ENCODE results near the gene CDCA3.
"Not testable (repeated sequence)": the region's sequence is repeated elsewhere in the genome, so short reads cannot be mapped to it uniquely, and the experiment has no call there.

CDCA3 gene

DNA sequence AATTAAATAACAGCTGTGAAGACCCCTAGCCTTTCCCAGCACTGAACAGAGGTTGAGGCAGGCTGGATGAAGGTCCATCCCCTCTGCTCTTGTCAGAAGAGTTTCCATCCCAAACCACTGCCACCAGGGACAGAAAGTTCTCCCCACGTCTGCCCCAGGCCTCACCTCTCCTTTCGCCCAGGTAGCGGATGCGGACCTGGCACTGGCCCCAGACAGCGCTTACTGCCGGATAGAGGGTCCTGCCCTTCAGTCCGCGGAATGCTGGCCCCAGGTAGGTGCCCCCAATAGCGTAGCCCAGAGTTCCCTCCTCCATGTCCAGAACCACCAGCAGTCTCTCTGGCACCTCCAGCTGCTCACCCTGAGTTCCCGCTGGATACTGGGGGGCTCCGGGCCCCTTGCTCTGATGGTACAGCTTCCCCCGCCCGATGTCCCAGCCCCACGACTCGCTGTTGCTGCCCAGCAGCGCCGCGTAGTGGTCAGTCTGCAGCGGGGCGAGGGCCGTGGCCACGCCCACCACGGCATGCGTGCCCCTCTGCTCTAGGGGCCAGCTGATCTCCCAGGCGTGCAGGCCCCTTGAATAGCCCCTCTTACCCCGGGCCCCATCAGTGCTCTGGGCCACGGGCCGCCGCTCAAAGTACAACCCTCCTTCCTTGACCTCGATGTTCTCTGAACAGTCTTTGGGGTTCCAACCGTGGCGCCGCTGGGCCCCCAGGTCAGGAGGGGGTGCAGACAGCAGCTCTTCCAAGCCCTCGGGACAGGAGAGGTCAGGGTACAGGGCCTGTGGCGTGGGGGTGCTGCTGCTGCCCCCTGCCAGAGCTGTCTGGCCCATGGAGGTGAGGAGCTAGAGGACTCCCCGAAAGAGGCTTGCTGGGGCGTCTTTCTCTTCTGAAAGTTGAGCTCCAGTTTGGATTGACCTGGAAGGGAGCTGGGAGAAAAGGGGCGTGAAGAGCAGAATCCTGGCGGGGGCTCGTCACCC is 21.3 kb upstream of the CDCA3 start:
- peak; percentile 61 for DNase-seq

DNA sequence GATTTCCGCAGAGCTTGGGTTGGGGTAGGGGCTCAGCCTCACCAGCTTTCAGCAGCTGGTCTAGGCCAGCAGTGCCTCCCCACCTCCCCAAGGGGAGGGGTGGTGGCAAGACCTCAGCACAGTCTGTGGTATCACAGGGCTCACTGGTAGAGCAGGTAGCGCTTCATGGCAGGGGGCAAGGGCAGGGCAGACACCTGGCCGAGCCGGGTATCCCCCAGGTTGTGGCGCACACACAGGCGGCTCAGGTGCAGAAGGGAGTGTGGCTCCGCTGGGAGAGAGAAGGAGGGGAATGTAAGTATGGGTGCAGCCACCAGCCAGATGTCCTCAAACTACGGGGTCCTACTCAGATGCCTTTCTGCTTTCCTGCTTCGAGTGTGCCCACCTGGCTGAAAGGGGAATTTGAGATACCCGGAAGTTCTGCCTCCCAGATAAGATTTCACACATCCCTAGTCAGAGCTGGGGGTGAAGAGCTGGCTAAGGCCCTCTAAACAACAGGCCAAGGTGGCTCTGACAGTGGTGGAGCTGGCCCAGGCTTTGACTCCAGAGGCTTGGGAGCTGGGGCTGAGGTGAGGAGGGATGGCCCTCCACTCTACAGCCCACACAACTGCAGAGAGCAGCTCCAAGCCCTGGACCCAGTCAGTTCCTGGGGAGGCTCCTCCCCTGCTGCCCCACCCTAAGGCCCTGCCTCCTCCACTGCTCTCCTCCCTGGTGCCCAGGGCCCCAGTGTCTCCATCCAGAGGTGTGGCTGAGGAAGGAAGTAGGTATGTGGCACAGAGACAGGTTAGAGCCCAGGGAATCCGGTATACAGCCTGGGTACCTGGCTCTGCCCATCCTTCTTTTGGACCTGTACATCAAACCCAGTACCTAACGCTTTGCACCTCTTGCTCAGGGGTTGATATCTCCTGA is 20.2 kb upstream of the CDCA3 start:
- no peak for DNase-seq

- not testable (repeated sequence) for DNase-seq
These were observed 19.2 kb upstream of the CDCA3 start for GRCh38 chr12:6870304-6870703.

DNA sequence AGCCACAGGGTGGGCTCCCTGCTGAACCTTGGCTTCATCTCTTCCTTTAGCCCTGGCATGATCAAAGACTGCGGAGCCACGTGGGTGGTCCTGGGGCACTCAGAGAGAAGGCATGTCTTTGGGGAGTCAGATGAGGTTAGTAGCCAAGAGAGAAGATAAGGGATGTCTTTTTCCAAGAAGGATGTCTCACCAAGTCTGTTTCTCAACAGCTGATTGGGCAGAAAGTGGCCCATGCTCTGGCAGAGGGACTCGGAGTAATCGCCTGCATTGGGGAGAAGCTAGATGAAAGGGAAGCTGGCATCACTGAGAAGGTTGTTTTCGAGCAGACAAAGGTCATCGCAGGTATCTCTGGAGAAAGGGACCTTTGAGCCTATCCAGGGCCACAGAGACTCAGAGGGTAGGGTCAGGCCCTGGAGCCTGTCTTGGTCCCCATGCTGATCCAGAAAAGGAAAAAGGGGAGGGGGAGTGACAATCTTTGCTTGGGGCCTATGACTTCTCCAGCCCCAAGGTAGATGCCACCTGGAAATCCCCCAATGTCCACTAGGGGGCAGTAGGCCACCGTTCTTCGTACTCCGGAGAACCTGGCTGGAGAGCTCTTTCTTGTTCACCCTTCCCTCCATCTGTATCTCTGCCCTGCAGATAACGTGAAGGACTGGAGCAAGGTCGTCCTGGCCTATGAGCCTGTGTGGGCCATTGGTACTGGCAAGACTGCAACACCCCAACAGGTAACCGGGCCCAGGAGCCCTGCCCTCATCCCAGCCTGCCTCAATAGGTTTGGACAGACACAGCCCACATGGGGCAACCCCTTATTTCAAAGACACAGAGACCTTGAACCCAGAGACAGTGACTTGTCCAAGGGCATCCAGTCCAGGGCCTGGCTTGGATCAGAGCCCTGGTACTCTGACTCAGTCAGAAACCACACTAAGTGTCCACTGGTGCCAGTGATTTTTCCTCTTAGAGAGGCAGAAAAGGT is 18.2 kb upstream of the CDCA3 start:
- peak; percentile 94 for DNase-seq

GRCh38 chr12:6868211-6869048 is 17.3 kb upstream of the CDCA3 start:
- DNase-seq = no peak

GRCh38 chr12:6867413-6868210 is 16.5 kb upstream of the CDCA3 start, which contains the start of gene TPI1:
TSS of gene TPI1 (plus strand) at chr12:6867531. CDS start at chr12:6867567, 36 bp downstream.
- peak; percentile 75 for DNase-seq

DNA sequence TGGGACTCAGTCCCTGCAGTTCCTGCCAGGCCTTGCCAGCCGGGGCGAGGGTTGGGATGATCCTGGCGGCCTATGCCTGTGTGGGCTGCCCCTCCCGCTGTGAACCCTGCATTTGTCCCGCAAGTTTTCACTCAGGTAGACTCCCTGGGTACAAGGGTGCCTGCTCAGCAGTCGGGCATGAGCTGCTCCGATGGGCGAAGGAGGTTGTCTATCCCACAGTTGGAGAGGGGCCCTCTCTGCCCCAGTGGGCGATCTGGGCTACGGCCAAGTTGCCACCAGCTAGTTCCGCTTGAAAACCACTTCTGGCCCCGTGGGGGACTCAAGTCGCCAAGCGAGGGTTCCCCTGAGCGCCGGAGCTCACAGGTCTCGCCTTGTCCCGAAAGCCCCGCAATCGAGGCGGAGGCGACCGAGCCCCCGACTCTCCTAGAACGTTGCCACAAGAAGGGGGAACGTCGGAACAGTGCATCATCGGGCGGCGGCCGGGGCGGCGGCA is 15.9 kb upstream of the CDCA3 start:
- no peak for DNase-seq

DNA sequence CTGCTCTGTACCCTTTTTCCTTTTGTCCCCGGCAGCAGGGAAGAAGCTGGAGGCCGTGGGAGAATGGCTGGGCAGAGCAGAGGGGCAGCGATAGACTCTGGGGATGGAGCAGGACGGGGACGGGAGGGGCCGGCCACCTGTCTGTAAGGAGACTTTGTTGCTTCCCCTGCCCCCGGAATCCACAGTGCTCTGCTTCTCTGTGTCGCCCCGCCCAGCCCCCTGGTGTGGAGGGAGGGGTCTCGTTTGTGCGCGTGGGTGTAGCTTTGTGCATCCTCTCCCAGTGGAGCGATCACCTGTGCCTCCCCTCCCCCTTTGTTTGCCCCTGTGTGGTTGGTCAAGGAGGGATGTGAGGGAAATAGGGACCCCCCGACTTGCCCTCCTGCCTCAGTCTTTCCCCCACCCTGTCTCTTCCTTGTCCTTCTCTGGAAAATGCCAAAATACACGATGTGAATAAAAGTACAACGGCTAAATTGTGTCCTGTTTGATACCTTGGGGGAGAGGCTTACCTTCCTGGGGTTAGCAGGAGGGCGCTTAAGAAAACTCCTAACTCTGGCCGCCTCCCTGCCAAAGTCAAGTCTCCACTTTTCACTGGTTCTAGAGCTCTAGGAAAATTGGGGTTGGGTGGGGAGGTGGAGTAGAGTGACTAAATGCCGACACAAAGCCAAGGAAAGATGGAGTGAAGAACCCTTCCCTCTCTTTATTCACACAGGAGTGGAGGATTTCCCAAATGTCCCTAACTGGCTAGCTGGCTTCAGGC is 15.3 kb upstream of the CDCA3 start:
- no peak for DNase-seq

DNA sequence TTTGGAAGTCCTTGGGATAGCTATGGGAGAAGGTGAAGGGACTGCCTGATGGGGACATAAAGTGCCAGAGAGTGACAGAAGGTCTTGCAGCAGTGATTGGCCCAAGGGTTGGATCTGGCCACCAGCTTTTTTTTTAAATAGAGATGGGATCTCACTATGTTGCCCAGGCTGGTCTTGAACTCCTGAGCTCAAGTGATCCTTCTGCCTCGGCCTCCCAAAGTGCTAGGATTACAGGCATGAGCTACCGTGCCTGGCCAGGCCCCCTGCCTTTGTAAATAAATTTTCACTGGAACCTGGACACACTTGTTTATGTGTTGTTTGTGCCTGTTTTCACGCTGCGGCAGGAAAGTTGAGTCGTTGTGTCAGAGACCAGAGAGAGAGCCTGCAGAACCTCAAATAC is 14.2 kb upstream of the CDCA3 start:
- not testable (repeated sequence) for DNase-seq

- DNase-seq = no peak
These were observed 12.7 kb upstream of the CDCA3 start for GRCh38 chr12:6863586-6864321.

- DNase-seq = no peak
These were observed 11.9 kb upstream of the CDCA3 start for GRCh38 chr12:6863033-6863432.

GRCh38 chr12:6861391-6861790 is 10.3 kb upstream of the CDCA3 start:
- no peak for DNase-seq

DNA sequence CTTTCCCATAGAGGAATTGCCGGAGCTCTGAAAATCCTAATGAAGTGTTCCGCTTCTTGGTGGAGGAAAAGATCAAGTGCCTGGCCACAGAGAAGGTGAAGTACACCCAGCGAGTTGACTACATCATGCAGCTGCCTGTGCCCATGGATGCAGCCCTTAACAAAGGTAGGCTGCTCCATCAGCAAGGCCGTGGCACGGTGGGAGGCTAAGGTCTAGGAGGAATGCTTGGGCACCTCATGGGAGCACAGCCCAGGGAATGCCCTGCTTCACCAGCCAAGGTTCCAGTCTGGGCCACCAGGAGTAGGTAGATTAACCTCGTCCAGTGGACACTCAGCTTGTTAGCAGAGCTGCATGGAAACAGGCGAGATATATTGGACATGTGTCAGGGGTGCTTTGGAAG is 9.9 kb upstream of the CDCA3 start:
- no peak for DNase-seq

- DNase-seq = no peak
These were observed 9.0 kb upstream of the CDCA3 start for GRCh38 chr12:6860116-6860515.

DNA sequence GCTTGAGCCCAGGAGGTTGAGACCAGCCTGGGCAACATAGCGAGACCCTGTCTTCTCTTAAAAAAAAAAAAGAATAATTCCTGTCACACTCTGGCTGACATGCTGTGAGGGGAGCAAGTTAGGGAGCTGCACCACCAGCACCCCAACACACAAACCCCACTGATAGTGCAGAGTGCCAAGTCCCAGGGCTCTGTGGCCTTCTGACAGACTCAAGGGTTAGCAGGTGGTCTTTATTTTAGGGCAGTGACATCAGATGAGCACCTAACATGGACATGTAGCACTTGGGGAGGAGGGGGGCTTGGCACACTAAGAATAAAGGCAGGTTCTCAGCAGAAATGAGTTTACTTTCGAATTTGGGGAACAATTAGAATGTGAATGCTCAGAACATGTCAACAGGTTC is 7.7 kb upstream of the CDCA3 start:
- DNase-seq = no peak

DNA sequence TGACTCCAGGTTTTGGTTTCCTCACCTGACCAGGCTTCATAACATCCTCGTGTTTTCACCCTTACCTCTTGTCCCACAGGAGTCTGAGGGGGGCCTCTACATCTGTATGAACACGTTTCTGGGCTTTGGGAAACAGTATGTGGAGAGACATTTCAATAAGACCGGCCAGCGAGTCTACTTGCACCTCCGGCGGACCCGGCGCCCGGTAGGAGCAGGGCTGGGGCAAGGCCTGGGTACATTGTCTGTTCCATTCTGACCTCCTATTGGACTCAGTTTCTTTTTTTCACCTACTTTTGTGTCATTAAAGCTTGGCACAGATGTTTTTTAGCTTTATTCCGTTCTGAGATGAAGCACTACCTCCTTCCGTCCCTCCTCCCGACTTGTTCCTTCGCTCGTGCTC is 4.2 kb upstream of the CDCA3 start:
- no peak for DNase-seq

- DNase-seq = no peak
These were observed 3.0 kb upstream of the CDCA3 start for GRCh38 chr12:6854036-6854435.

DNA sequence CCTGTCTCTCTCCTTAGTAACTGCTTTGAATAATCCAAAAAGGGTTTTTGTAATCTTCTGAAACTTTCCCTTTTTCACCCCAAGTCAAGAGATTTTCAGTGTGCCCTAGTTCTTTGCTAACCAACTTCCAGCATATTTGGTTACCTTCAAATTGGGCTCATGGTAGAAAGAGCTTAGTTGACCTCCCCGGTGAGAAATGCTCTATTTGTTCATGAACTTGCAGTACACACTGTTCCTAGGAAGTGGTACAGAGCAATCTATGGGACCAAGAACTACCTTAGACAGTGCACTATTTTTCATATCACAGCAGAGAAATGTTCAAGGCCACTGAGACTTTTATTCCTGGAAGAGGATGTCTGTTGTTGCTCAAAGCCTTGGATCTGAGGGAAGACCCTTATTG is 2.5 kb upstream of the CDCA3 start:
- no peak for DNase-seq
